GM12801 (cell line): ENCODE results near the gene CDON.

Experiments
- TF ChIP-seq, protein P1 (sequence below): IDR thresholded peaks from one replicate; pipeline ENCODE4 v1.5.1; 2011; ENCODE audit warnings: control low read depth; ENCODE audit not compliant: insufficient read length; ENCODE audit errors: extremely low read depth

CDON gene

DNA sequence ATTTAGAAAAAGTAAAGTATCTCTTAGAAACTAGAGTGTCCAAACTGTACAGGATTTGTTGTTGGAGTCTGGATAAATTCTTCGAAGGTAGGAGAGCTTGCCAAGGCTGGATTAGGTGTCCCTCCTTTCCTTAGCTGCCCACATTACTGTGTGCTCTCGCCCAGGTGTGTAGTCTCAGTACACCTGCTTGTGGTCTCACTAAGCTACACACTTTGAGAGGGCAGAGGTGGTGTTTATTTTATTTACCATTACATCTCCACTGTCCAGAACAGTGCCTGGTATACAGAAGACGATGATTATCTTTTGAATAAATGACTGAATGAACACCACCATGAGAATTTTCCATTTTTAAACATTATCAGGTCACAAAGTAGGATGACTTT, 80.3 kb downstream of the CDON start:
- TF ChIP-seq, protein P1, sequence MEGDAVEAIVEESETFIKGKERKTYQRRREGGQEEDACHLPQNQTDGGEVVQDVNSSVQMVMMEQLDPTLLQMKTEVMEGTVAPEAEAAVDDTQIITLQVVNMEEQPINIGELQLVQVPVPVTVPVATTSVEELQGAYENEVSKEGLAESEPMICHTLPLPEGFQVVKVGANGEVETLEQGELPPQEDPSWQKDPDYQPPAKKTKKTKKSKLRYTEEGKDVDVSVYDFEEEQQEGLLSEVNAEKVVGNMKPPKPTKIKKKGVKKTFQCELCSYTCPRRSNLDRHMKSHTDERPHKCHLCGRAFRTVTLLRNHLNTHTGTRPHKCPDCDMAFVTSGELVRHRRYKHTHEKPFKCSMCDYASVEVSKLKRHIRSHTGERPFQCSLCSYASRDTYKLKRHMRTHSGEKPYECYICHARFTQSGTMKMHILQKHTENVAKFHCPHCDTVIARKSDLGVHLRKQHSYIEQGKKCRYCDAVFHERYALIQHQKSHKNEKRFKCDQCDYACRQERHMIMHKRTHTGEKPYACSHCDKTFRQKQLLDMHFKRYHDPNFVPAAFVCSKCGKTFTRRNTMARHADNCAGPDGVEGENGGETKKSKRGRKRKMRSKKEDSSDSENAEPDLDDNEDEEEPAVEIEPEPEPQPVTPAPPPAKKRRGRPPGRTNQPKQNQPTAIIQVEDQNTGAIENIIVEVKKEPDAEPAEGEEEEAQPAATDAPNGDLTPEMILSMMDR, result no peak

DNA sequence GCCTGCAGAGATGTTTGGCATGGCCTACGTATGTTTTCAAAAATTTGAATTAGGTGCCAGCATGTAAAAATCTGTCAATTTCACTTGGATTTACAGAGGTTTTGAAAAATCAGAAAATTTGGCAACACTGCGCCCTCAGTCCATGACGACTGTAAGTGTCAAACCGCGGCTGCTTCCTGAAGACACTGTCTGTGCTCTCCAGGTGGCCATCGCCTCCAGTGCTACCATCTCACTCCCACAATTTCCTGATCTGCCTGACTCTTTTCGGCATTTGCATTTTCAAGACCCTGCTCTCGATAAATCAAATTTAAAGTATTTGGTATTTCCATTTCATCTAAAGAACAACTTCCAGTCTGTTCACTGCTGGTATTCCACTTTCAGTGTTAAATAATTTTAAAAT, 82.2 kb downstream of the CDON start:
- TF ChIP-seq, protein P1, result no peak

DNA sequence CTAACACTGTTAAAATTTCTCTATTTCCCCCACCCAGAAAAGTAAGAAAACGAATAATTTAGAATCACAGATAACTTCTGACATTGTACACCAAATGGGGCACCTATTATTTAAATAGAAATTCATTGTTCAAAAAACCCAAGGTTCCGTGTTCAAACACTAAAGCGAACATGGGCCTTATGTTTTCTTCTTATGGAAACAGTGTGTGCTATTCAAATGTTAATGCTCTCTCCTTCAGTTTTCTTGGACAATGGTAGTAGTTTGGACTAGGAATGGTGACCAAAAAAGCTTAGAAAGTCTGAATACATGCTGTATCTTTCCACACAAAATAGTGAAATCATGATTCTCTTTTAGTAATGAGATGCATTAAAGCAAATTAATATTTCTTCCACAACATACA, 83.2 kb downstream of the CDON start:
- TF ChIP-seq, protein P1, result no peak

DNA sequence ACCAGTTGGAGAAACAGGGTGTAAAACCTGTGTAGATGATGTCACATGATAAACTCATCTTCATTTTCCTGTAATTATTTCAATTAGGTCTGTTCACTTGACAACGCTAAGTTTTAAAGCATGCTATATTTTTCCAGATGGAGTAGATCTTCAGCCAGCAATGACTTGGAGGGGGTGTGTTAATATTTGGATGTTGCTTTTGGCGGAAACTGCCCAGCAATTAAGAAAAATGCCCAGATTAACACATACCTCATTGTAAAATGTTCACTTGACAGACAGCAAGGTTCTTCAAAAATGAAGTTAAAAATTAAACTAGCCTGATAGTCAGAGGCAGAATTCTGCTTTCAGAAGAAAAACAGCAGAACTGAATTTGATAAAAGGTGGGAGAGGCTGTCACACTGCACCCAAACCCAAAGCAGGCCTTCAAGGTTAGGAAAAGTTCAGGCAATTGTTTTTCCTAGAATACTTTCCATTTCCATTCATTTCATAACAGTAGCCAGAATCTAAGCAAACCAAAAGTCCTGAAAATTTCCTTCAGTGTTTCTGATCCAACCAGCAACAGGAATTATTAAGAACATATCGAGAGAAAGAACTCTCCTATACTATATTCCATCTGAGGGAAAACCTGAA, 83.8 kb downstream of the CDON start:
- TF ChIP-seq, protein P1, result no peak

DNA sequence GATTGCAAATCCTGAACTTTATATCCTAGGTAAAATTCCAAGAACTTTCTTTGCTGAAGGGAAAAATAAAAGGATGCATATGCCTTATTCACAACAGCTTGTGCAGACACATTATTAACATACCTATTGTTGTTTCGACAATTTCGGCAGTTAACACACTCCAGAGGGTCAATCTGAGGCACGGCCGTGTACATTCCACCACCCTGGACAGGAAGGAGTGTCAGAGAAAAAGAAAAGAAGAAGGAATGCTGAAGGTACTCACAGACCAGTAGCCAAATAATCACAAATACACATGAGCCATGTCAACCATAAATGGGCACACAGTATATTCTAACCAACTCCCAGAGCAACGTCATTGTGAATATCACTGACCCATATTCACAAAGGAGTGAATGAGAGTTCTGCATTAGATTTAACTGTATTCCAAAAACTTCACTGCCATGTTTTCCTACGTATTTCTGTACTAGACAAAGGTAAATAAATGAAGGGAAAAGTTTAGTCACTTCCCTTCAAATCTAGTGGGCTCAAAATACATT, 84.4 kb downstream of the CDON start:
- TF ChIP-seq, protein P1, result no peak

DNA sequence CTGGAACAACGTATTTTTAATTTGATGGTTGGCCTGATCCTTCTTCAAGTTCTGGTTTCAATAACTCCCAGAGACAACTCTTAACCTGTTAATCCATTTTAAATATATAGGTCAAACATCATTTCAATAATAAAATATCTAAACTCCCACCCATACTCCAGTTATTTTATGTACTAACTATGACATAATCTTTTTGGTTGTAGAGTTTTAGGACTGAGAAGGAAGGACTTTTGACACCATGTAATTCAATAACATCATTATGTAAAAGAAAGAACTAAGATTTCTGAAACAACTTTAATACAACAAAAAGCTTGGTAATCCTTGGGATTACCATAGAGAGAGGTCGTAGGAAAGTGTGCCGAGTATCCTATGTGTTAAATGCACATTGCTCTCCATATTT, 85.3 kb downstream of the CDON start:
- TF ChIP-seq, protein P1, result no peak

DNA sequence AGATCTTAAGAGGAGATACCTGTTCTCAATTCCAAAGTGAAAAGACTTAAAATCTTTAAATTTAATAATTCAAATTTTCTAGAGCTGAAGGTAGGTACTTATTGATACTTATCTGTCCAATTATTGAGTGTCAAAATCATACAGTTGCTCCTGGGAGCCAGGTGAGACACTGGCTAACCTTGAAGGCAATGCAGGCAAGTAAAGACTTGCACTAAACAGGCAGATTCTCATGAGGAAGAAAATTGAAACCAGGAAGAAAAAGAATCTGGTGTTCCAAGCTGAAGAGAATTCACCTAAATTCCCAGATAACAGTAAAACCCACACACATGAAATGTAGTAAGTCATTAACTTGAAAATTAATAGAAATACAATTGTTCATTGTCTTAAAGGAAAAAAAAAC, 86.5 kb downstream of the CDON start:
- TF ChIP-seq, protein P1, result no peak
